ENCODE data around the gene EFNB2. TPM values are rescaled to one million over a fixed set of nuclear protein-coding genes. Genes with fewer than 3 reads are reported as not detected.

EFNB2 gene
- total and polyA plus RNA-seq, 2 of the 13 experiments (the other 11 are each of a cell fraction or from before 2014, with no cell fraction given): 0.11 to 0.20 TPM

- TF ChIP-seq ZBTB2 (CRISPR knock-in tag; IDR thresholded peaks at IDR 0.05; ENCODE audit: low read depth) (peak; percentile 42; the same call in 1 of the 2 replicates), FOXC1 (CRISPR knock-in tag; IDR thresholded peaks at IDR 0.05; ENCODE audit: borderline replicate concordance) (0 out of 2 replicates have a peak, but pooled peaks have one; percentile 22), NR2C2 (CRISPR knock-in tag; IDR thresholded peaks at IDR 0.05; ENCODE audit: borderline replicate concordance) (0 out of 2 replicates have a peak, but pooled peaks have one; percentile 21), ELK4 (CRISPR knock-in tag; IDR thresholded peaks at IDR 0.05; ENCODE audit: borderline replicate concordance) (no peak), PHF21A (CRISPR knock-in tag; IDR thresholded peaks at IDR 0.05) (0 out of 2 replicates have a peak, but pooled peaks have one; percentile 41), ZNF781 (CRISPR knock-in tag; IDR thresholded peaks at IDR 0.05; ENCODE audit: borderline replicate concordance, not compliant biosample characterization) (peak; percentile 95), FOXK1 (CRISPR knock-in tag; IDR thresholded peaks at IDR 0.05; ENCODE audit: borderline replicate concordance, low read depth) (peak; percentile 36; the same call in 1 of the 2 replicates), ZNF362 (CRISPR knock-in tag; IDR thresholded peaks at IDR 0.05; ENCODE audit: borderline replicate concordance) (peak; percentile 85; the same call in 1 of the 2 replicates), ZBTB20 (CRISPR knock-in tag; IDR thresholded peaks at IDR 0.05; ENCODE audit: borderline replicate concordance, low read depth) (peak; percentile 78; the same call in 1 of the 2 replicates), POLR2G (IDR thresholded peaks at IDR 0.05; ENCODE audit: low read depth, low read length) (peak; percentile 98), ZNF280D (CRISPR knock-in tag; IDR thresholded peaks at IDR 0.05) (peak; percentile 80), ZNF589 (CRISPR knock-in tag; conservative IDR thresholded peaks at IDR 0.05) (peak; percentile 36; the same call in 1 of the 2 replicates), ELF1 (CRISPR knock-in tag; IDR thresholded peaks at IDR 0.05) (0 out of 2 replicates have a peak, but pooled peaks have one; percentile 17), ZNF800 (CRISPR knock-in tag; IDR thresholded peaks at IDR 0.05) (peak; percentile 74), MTERF4 (CRISPR knock-in tag; IDR thresholded peaks at IDR 0.05) (peak; percentile 73; the same call in 1 of the 2 replicates), ZKSCAN8 (CRISPR knock-in tag; IDR thresholded peaks at IDR 0.05; ENCODE audit: borderline replicate concordance) (no peak)
Observed at GRCh38 chr13:106567474-106568298, 32.2 kb upstream of the EFNB2 start, which contains the start of gene ARGLU1 (continued).
